Osteoblast (primary cell): ENCODE data around the gene ACTR1A. TPM values are rescaled to one million over a fixed set of nuclear protein-coding genes. Genes with fewer than 3 reads are reported as not detected.
"Not testable (repeated sequence)": the region's sequence is repeated elsewhere in the genome, so short reads cannot be mapped to it uniquely, and the experiment has no call there.

Source experiments
- DNase-seq: peaks from one replicate; pipeline ENCODE4 v3.0.0; 2011; ENCODE audit warnings: low spot score, mixed read lengths; ENCODE audit not compliant: insufficient read length; ENCODE audit errors: missing footprints
- H2AFZ ChIP-seq: 2 replicates; pipeline ENCODE4 v1.6.0; 2011; ENCODE audit warnings: mild to moderate bottlenecking, low read length
- H3K27ac ChIP-seq: 2 replicates; pipeline ENCODE4 v1.5.1; 2011; ENCODE audit warnings: mild to moderate bottlenecking, low read depth, low read length, moderate library complexity
- H3K27me3 ChIP-seq: 2 replicates; pipeline ENCODE4 v1.6.0; 2012; ENCODE audit warnings: mild to moderate bottlenecking, control low read depth, inconsistent platforms, low read length, moderate library complexity; ENCODE audit not compliant: insufficient read depth
- H3K36me3 ChIP-seq: 2 replicates; pipeline ENCODE4 v1.5.1; 2011; ENCODE audit warnings: mild to moderate bottlenecking, low read length, control low read depth, moderate library complexity; ENCODE audit not compliant: insufficient read depth
- H3K4me1 ChIP-seq: 2 replicates; pipeline ENCODE4 v1.5.1; 2011; ENCODE audit warnings: mild to moderate bottlenecking, low read length, control low read depth, moderate library complexity; ENCODE audit not compliant: insufficient read depth
- H3K4me2 ChIP-seq: 2 replicates; pipeline ENCODE4 v1.6.0; 2011; ENCODE audit warnings: mild to moderate bottlenecking, low read length; ENCODE audit not compliant: insufficient read depth
- H3K4me3 ChIP-seq: fragments of 200-600 bp; sonication (generic); 3 replicates; pipeline ENCODE4 v1.5.1; 2012; ENCODE audit warnings: mild to moderate bottlenecking, low read length, inconsistent platforms; ENCODE audit not compliant: insufficient read depth
- H3K79me2 ChIP-seq: 2 replicates; pipeline ENCODE4 v1.6.0; 2012; ENCODE audit warnings: mild to moderate bottlenecking, low read length, control low read depth, inconsistent platforms; ENCODE audit not compliant: insufficient read depth
- H3K9me3 ChIP-seq: 2 replicates; pipeline ENCODE4 v1.5.1; 2011; ENCODE audit warnings: low read depth, low read length, control low read depth
- H4K20me1 ChIP-seq: 2 replicates; pipeline ENCODE4 v1.6.0; 2012; ENCODE audit warnings: mild to moderate bottlenecking, low read length, control low read depth; ENCODE audit not compliant: insufficient read depth
- CTCF ChIP-seq: IDR thresholded peaks from 2 replicates; pipeline ENCODE4 v1.5.1; 2011; ENCODE audit warnings: mild to moderate bottlenecking, low read depth, low read length, moderate library complexity; ENCODE audit errors: extremely low read depth
- total RNA-seq: library from RNA; depleted of rRNA; stranded (reverse); fragments of >200 nt; gene quantifications from 2 replicates; pipeline ENCODE4 v1.2.3, GENCODE V29; 2012

The ACTR1A gene
- total RNA-seq, 1 donor = 105 TPM

DNA sequence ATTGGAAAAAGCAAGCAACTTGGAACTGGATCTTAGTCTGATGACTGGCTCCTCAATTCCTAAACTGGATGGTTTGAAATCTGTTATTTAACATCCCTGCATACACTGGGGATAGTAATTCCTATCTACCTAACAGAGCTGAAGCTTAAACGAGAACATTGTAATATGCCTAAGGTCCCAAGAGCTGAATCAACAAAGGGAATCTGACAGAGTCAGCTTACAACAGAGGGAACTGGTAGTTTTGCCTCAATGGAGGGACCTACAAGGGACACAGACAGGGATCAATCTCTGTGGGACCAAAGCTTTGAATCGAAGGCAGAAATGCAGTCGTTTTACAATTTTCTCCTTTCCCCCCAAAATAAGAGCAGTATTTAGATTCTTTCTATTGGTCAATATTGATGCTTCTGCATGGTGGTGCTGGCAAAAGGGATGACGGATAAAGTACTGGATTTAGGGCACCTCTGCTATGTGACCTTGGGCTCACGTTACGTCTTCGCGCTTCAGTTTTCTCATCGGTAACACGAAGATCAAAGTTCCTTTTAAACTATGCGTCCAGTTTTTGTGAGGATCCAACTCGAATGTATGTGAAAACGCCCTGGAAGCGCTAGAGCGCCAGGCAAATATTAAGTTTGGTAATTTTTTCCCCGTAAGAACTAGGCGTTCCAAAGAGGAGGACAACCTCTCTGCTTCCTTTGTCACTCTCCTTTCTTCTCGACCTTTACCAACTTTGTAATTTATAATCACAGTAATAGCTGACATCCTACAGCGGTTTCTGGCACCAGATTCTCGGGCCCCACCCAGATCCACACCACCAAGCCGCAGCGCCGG, 1.1 kb downstream of the ACTR1A start:
- peak overlapping the region; percentile 80 for H3K4me2 ChIP-seq
- TF ChIP-seq CTCF = no peak
- no peaks in the 10 kb centered on the region for H3K9me3 ChIP-seq
- H3K4me3 ChIP-seq = peak overlapping the region; percentile 87
- H3K79me2 ChIP-seq = peaks cover 77% of the 10 kb centered on the region
- no peaks in the 10 kb centered on the region for H3K36me3 ChIP-seq
- H3K27me3 ChIP-seq = no peaks in the 10 kb centered on the region
- H4K20me1 ChIP-seq = peaks cover 58% of the 10 kb centered on the region
- H2AFZ ChIP-seq = peak overlapping the region; percentile 53
- no peak for DNase-seq
- H3K4me1 ChIP-seq = peaks cover 22% of the 10 kb centered on the region
- peak overlapping the region; percentile 64 for H3K27ac ChIP-seq

- not testable (repeated sequence) for H2AFZ ChIP-seq, H3K27me3 ChIP-seq, DNase-seq, H3K36me3 ChIP-seq, H3K9me3 ChIP-seq, H3K27ac ChIP-seq, H3K4me3 ChIP-seq
- Histone ChIP-seq H3K79me2 (peaks cover 76% of the 10 kb centered on the region), H4K20me1 (peaks cover 59% of the 10 kb centered on the region), H3K4me2 (peak overlapping the region; percentile 80), H3K4me1 (peaks cover 22% of the 10 kb centered on the region)
These were observed 1.8 kb downstream of the ACTR1A start for GRCh38 chr10:102500686-102501085.

DNA sequence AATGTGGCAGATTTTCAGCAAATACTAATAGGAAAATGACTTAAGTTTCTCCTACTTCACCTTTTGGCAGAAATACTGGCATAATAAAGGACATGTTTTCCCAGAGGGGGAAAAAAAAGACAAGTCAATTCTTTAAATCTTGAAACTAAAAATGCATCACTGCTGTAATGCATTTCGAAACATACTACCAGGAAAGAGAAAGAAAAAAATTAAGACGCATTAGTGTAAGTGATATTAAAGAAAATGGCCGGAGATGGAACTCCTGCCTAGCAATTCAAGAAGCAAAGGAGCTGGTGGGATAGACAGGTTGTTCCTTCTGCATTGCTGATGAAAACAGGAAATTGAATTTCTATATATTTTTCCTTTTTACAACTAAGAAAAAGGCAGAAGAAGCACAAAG, 3.2 kb downstream of the ACTR1A start:
- Histone ChIP-seq H3K27ac (no peak overlapping the region), H3K79me2 (peaks cover 74% of the 10 kb centered on the region), H3K27me3 (no peaks in the 10 kb centered on the region), H3K9me3 (no peaks in the 10 kb centered on the region), H3K4me2 (no peak overlapping the region), H3K4me3 (no peak overlapping the region), H3K4me1 (peaks cover 15% of the 10 kb centered on the region), H3K36me3 (no peaks in the 10 kb centered on the region), H4K20me1 (peaks cover 48% of the 10 kb centered on the region), H2AFZ (no peak overlapping the region)
- no peak for TF ChIP-seq CTCF
- DNase-seq = no peak

DNA sequence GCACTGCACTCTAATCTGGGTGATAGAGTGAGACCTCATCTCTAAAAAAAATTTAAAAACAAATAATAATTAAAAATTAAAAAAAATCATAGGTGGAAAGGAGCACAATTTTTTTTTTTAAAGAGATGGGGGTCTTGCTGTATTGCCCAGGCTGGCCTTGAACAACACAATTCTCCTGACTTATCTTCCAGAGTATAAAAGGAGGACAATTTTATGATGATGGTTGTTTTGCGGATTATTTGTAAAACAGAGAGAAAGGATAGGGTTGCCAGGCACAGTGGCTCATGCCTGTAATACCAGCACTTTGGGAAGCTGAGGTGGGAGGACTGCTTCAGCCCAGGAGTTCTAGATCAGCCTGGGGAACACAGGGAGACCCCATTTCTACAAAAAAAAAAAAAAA, 5.0 kb downstream of the ACTR1A start:
- H2AFZ ChIP-seq = no peak overlapping the region
- peaks cover 87% of the 10 kb centered on the region for H3K79me2 ChIP-seq
- no peak overlapping the region for H3K4me3 ChIP-seq
- H3K4me1 ChIP-seq = peaks cover 6% of the 10 kb centered on the region
- H3K36me3 ChIP-seq = no peaks in the 10 kb centered on the region
- H3K4me2 ChIP-seq = no peak overlapping the region
- H3K27me3 ChIP-seq = no peaks in the 10 kb centered on the region
- H3K9me3 ChIP-seq = no peaks in the 10 kb centered on the region
- no peak for TF ChIP-seq CTCF
- peaks cover 56% of the 10 kb centered on the region for H4K20me1 ChIP-seq
- no peak for DNase-seq
- H3K27ac ChIP-seq = no peak overlapping the region
